Measurements from ENCODE around the gene SELL.
"Not testable (repeated sequence)": the region's sequence is repeated elsewhere in the genome, so short reads cannot be mapped to it uniquely, and the experiment has no call there.

The SELL gene

GRCh38 chr1:169711469-169712308 lies at the start of gene SELL:
Gene SELL, minus strand, starts transcription at chr1:169711620. Its CDS starts 122 bp downstream, at chr1:169711498.
- peak; percentile 80 for DNase-seq (ENCODE audit: low read depth)

GRCh38 chr1:169759038-169759437 lies 47.6 kb upstream of the SELL start:
- DNase-seq (ENCODE audit: low read depth): no peak

- DNase-seq (ENCODE audit: low read depth): no peak
These were observed 42.1 kb upstream of the SELL start for GRCh38 chr1:169753549-169753948.

- no peak for DNase-seq (ENCODE audit: low read depth)
These were observed 38.6 kb upstream of the SELL start for GRCh38 chr1:169750041-169750440.

- no peak for DNase-seq (ENCODE audit: low read depth)
These were observed 35.1 kb upstream of the SELL start for GRCh38 chr1:169746550-169746949.

GRCh38 chr1:169745015-169745861 lies 33.8 kb upstream of the SELL start:
- peak; percentile 37 for DNase-seq (ENCODE audit: low read depth)

- peak; percentile 67 for DNase-seq (ENCODE audit: low read depth)
These were observed 30.4 kb upstream of the SELL start for GRCh38 chr1:169741666-169742394.

GRCh38 chr1:169739980-169740379 lies 28.6 kb upstream of the SELL start:
- peak; percentile 11 for DNase-seq (ENCODE audit: low read depth)

GRCh38 chr1:169733924-169734323 lies 22.5 kb upstream of the SELL start, which contains the start of gene SELE:
Gene SELE, minus strand, starts transcription at chr1:169734079. Its CDS starts 467 bp downstream, at chr1:169733612.
- DNase-seq (ENCODE audit: low read depth): no peak

- DNase-seq (ENCODE audit: low read depth): no peak
These were observed 20.0 kb upstream of the SELL start for GRCh38 chr1:169731446-169731845.

- DNase-seq (ENCODE audit: low read depth): no peak
These were observed 18.6 kb upstream of the SELL start for GRCh38 chr1:169729991-169730390.

GRCh38 chr1:169727307-169727706 lies 15.9 kb upstream of the SELL start:
- DNase-seq (ENCODE audit: low read depth): no peak

GRCh38 chr1:169726851-169727250 lies 15.4 kb upstream of the SELL start:
- DNase-seq (ENCODE audit: low read depth): no peak

- DNase-seq (ENCODE audit: low read depth): no peak
These were observed 14.5 kb upstream of the SELL start for GRCh38 chr1:169725930-169726329.

GRCh38 chr1:169724168-169724567 lies 12.7 kb upstream of the SELL start:
- no peak for DNase-seq (ENCODE audit: low read depth)

GRCh38 chr1:169723763-169724162 lies 12.3 kb upstream of the SELL start:
- no peak for DNase-seq (ENCODE audit: low read depth)

GRCh38 chr1:169722779-169723178 lies 11.4 kb upstream of the SELL start:
- DNase-seq (ENCODE audit: low read depth): no peak

- DNase-seq (ENCODE audit: low read depth): not testable (repeated sequence)
These were observed 3.7 kb upstream of the SELL start for GRCh38 chr1:169715100-169715499.

- not testable (repeated sequence) for DNase-seq (ENCODE audit: low read depth)
These were observed 1.7 kb upstream of the SELL start for GRCh38 chr1:169713090-169713489.

GRCh38 chr1:169712309-169712631 lies 850 bp upstream of the SELL start:
- DNase-seq (ENCODE audit: low read depth): no peak

GRCh38 chr1:169708647-169709046 lies 2.8 kb downstream of the SELL start:
- no peak for DNase-seq (ENCODE audit: low read depth)

- no peak for DNase-seq (ENCODE audit: low read depth)
These were observed 3.4 kb downstream of the SELL start for GRCh38 chr1:169707912-169708604.

Data from iris pigment epithelial cell (primary cell).